Naive B cell (primary cell): ENCODE results near the gene NAA40. TPM values are rescaled to one million over a fixed set of nuclear protein-coding genes. Genes with fewer than 3 reads are reported as not detected.

Source experiments
- ATAC-seq, 2 donors: fragments of 150-1000 bp; cut with Tn5 transposase; 2 replicates each; pipeline ENCODE4 v1.10.0; 2021; ENCODE audit warnings: low read depth in 2 of 2, mild to moderate bottlenecking in 2 of 2, moderate library complexity in 2 of 2
- DNase-seq: peaks from one replicate; pipeline ENCODE4 v3.0.0; 2022
- H3K27ac Mint-ChIP-seq, 6 donors: one replicate each; pipeline ENCODE4 v1.8.0; 2020 to 2022; ENCODE audit warnings: mild to moderate bottlenecking in 6 of 6, mixed read lengths in 6 of 6, moderate library complexity in 5 of 6, inconsistent platforms in 2 of 6
- H3K27me3 Mint-ChIP-seq, 3 donors: one replicate each; pipeline ENCODE4 v1.8.0; 2021 to 2022; ENCODE audit warnings: mixed read lengths in 3 of 3, mild to moderate bottlenecking in 1 of 3
- H3K36me3 Mint-ChIP-seq, 2 donors: one replicate each; pipeline ENCODE4 v1.8.0; 2020 to 2022; ENCODE audit warnings: mixed read lengths in 2 of 2, inconsistent platforms in 1 of 2, mild to moderate bottlenecking in 1 of 2
- H3K4me1 Mint-ChIP-seq, 3 donors: one replicate each; pipeline ENCODE4 v1.8.0; 2020 to 2022; ENCODE audit warnings: mixed read lengths in 3 of 3, inconsistent platforms in 1 of 3, mild to moderate bottlenecking in 1 of 3, moderate library complexity in 1 of 3
- H3K4me3 Mint-ChIP-seq, 8 donors: one replicate each; pipeline ENCODE4 v1.8.0; 2020 to 2022; ENCODE audit warnings: mild to moderate bottlenecking in 8 of 8, mixed read lengths in 8 of 8, moderate library complexity in 8 of 8, inconsistent platforms in 2 of 8
- H3K9me3 Mint-ChIP-seq, 7 donors: one replicate each; pipeline ENCODE4 v1.8.0; 2020 to 2022; ENCODE audit warnings: mixed read lengths in 7 of 7, mild to moderate bottlenecking in 5 of 7, inconsistent platforms in 2 of 7, moderate library complexity in 1 of 7
- polyA plus RNA-seq, 6 donors: library from polyadenylated mRNA; unstranded; fragments of 300-500 nt; fragmentation: Illumina TruSeq; gene quantifications; one replicate each; pipeline ENCODE4 v1.2.3, GENCODE V29; 2021; ENCODE audit warnings: low read depth in 6 of 6

Gene NAA40
- polyA plus RNA-seq, 6 donors from 2014 or later = 8.2 to 18.4 (median 11.8) TPM

GRCh38 chr11:63931045-63931444 is 7.8 kb upstream of the NAA40 start:
- no peak overlapping the region for H3K27ac Mint-ChIP-seq
- H3K9me3 Mint-ChIP-seq = no peaks in the 10 kb centered on the region
- H3K27me3 Mint-ChIP-seq = peaks cover 7 to 17% (median 11%) of the 10 kb centered on the region in 3 donors
- H3K4me3 Mint-ChIP-seq = peak overlapping the region in 2 of 8 donors; percentile 9 to 65
- no peaks in the 10 kb centered on the region for H3K36me3 Mint-ChIP-seq
- peaks cover 0 to 3% (median 0%) of the 10 kb centered on the region in 3 donors for H3K4me1 Mint-ChIP-seq
- no peak for DNase-seq
- no peak for ATAC-seq

GRCh38 chr11:63931876-63932275 is 6.9 kb upstream of the NAA40 start:
- Mint-ChIP-seq H3K36me3 (no peaks in the 10 kb centered on the region), H3K9me3 (no peaks in the 10 kb centered on the region), H3K27me3 (peaks cover 6 to 16% (median 11%) of the 10 kb centered on the region in 3 donors), H3K27ac (peak overlapping the region in 1 of 6 donors; percentile 80), H3K4me3 (no peak overlapping the region), H3K4me1 (peaks cover 0 to 4% (median 0%) of the 10 kb centered on the region in 3 donors)
- DNase-seq (no peak), ATAC-seq (no peak)

- H3K36me3 Mint-ChIP-seq = no peaks in the 10 kb centered on the region
- ATAC-seq (no peak), DNase-seq (no peak)
- H3K27me3 Mint-ChIP-seq = peaks cover 0 to 6% (median 2%) of the 10 kb centered on the region in 3 donors
- no peaks in the 10 kb centered on the region for H3K9me3 Mint-ChIP-seq
- peak overlapping the region in 1 of 8 donors; percentile 61 for H3K4me3 Mint-ChIP-seq
- H3K27ac Mint-ChIP-seq = no peak overlapping the region
- H3K4me1 Mint-ChIP-seq = peaks cover 5 to 8% (median 7%) of the 10 kb centered on the region in 3 donors
Observed at GRCh38 chr11:63933459-63933858, 5.3 kb upstream of the NAA40 start.

GRCh38 chr11:63937713-63938478 is 906 bp upstream of the NAA40 start:
- Mint-ChIP-seq H3K36me3 (no peaks in the 10 kb centered on the region), H3K27ac (peak overlapping the region in 5 of 6 donors; percentile 81 to 95 (median 92)), H3K9me3 (no peaks in the 10 kb centered on the region), H3K4me3 (peak overlapping the region; percentile 78 to 94 (median 90)), H3K4me1 (peaks cover 30 to 36% (median 35%) of the 10 kb centered on the region in 3 donors), H3K27me3 (no peaks in the 10 kb centered on the region)
- peak; percentile 7 to 15 for ATAC-seq
- DNase-seq = no peak

GRCh38 chr11:63939397-63939891 is 642 bp downstream of the NAA40 start:
- no peaks in the 10 kb centered on the region for H3K27me3 Mint-ChIP-seq
- no peaks in the 10 kb centered on the region for H3K36me3 Mint-ChIP-seq
- H3K27ac Mint-ChIP-seq = peak overlapping the region; percentile 76 to 97 (median 83)
- H3K4me3 Mint-ChIP-seq = peak overlapping the region; percentile 78 to 94 (median 91)
- H3K9me3 Mint-ChIP-seq = no peaks in the 10 kb centered on the region
- peaks cover 36 to 49% (median 47%) of the 10 kb centered on the region in 3 donors for H3K4me1 Mint-ChIP-seq
- ATAC-seq (no peak), DNase-seq (no peak)

DNA sequence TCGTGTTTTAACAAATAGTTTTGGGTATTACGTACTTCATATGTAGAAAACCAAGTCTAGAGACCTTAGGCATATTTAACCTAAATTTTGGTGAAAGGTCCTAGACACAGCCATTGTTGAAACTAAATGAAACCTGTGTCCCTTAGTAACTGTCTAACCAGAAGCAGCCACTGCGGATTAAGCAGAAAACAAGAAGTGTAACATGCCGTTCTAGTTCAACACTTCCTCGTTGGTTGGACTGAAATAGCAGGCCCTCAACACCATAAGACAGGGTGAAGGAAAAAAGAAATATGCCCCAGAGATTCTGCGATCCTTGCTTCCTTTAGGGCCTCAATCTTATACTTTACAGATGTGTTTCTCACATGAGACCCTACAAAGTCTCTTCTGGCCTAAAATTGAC is 2.0 kb downstream of the NAA40 start:
- Mint-ChIP-seq H3K27me3 (no peaks in the 10 kb centered on the region), H3K4me1 (peaks cover 36 to 49% (median 47%) of the 10 kb centered on the region in 3 donors), H3K9me3 (no peaks in the 10 kb centered on the region), H3K36me3 (no peaks in the 10 kb centered on the region), H3K4me3 (peak overlapping the region; percentile 35 to 93 (median 90)), H3K27ac (peak overlapping the region; percentile 59 to 93 (median 89))
- DNase-seq (peak; percentile 49), ATAC-seq (peak; percentile 29 to 38)

DNA sequence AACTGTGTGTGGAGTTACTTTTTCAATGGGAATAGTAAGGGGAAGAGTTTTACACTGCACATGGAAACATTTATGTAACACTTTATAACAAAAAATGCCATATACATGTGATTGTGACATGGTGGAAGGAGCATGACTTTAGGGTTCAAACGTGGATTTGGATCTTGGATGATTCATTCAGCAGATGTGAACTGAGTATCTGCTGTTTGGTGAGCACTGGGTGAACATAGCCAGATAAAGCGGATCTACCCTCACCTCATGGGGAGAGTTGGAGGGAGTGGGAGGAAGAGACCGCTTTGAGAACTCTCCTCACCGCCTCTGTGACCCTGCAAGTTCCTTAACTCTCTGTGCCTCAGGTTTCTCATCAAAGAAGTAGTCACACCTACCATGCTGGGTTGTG is 3.1 kb downstream of the NAA40 start:
- H3K4me3 Mint-ChIP-seq = peak overlapping the region in 1 of 8 donors; percentile 88
- H3K27ac Mint-ChIP-seq = peak overlapping the region in 5 of 6 donors; percentile 34 to 89 (median 64)
- DNase-seq (no peak), ATAC-seq (no peak)
- H3K4me1 Mint-ChIP-seq = peaks cover 33 to 49% (median 47%) of the 10 kb centered on the region in 3 donors
- H3K36me3 Mint-ChIP-seq = no peaks in the 10 kb centered on the region
- no peaks in the 10 kb centered on the region for H3K9me3 Mint-ChIP-seq
- H3K27me3 Mint-ChIP-seq = no peaks in the 10 kb centered on the region

DNA sequence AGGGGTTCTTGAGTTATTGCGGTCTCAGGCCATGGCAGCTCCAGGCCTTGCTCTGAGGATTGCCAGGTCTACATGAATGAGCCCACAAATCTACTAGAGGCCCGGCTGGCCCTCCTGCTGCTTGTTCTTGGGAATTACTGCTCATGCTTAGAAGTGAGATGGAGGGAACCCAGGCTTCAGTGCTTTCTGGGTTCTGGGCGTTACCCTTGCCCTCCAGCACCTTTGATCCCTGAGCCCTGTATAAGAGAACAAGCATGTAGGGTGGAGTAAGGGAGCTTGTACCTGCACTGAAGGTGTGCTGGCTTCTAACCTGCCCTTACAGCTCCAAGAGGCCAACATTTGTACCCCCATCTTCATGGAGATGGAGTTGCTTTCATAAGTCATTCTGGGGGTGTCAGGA is 4.0 kb downstream of the NAA40 start:
- no peaks in the 10 kb centered on the region for H3K9me3 Mint-ChIP-seq
- DNase-seq (no peak), ATAC-seq (no peak)
- H3K27me3 Mint-ChIP-seq = no peaks in the 10 kb centered on the region
- peak overlapping the region in 1 of 6 donors; percentile 28 for H3K27ac Mint-ChIP-seq
- peaks cover 33 to 48% (median 47%) of the 10 kb centered on the region in 3 donors for H3K4me1 Mint-ChIP-seq
- peak overlapping the region in 3 of 8 donors; percentile 12 to 68 (median 30) for H3K4me3 Mint-ChIP-seq
- no peaks in the 10 kb centered on the region for H3K36me3 Mint-ChIP-seq

DNA sequence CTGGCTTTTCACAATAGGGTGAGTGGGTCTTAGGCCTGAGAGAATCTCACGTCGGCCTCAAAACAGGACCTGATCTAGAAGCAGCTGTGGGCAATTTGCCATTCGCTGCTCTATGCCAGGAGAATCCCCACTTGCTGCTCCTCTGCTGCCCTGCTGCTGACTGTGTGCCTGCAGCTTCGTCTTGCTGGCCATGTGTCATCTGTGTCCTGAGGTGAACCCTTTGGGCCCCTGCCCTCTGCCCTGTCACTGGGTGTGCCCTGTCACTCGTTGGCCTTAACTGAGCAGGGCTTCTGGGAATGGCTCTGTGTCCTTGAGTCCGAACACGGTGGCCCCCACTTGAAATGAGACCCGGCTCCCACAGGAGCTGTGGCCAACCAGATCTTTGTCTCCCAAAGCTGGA is 6.2 kb downstream of the NAA40 start:
- peaks cover 19 to 34% (median 32%) of the 10 kb centered on the region in 3 donors for H3K4me1 Mint-ChIP-seq
- H3K36me3 Mint-ChIP-seq = no peaks in the 10 kb centered on the region
- DNase-seq (no peak), ATAC-seq (no peak)
- H3K4me3 Mint-ChIP-seq = peak overlapping the region in 1 of 8 donors; percentile 15
- H3K9me3 Mint-ChIP-seq = no peaks in the 10 kb centered on the region
- H3K27me3 Mint-ChIP-seq = no peaks in the 10 kb centered on the region
- peak overlapping the region in 1 of 6 donors; percentile 57 for H3K27ac Mint-ChIP-seq

DNA sequence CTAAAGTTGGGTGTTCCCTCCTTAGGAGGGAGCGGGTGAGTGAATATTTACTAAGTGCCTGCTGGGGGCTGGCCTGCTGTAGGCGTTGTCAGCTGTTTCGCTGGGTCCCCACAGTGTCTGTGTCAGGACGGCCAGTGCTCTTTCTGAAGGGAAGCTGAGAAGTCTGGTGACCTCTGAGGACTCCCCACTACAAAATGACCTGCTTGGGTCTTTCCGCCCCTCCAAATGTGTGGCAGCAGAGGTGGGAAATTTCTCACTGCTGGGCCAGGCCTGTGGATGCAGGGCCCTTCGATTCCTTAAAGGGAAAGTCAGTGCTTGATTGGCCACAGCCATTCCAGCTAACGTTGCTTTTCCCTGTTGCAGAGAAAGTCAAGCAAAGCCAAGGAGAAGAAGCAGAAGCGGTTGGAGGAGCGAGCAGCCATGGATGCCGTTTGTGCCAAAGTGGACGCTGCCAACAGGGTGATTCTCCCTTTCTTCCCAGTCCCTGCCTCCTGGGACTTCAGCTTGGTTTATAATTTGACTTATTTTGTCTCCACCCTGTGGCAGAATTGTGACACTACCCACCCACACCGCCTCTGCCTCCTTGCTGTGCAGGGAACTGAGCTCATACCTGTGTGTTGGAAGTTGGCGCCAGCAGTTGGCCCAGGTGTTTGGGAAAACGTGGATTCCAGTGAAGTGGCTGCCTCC is 6.8 kb downstream of the NAA40 start:
- Mint-ChIP-seq H3K4me3 (peak overlapping the region in 1 of 8 donors; percentile 3), H3K27me3 (no peaks in the 10 kb centered on the region), H3K9me3 (no peaks in the 10 kb centered on the region), H3K36me3 (no peaks in the 10 kb centered on the region), H3K4me1 (peaks cover 14 to 28% (median 26%) of the 10 kb centered on the region in 3 donors), H3K27ac (no peak overlapping the region)
- DNase-seq (peak; percentile 35), ATAC-seq (peak; percentile 48 to 65)

DNA sequence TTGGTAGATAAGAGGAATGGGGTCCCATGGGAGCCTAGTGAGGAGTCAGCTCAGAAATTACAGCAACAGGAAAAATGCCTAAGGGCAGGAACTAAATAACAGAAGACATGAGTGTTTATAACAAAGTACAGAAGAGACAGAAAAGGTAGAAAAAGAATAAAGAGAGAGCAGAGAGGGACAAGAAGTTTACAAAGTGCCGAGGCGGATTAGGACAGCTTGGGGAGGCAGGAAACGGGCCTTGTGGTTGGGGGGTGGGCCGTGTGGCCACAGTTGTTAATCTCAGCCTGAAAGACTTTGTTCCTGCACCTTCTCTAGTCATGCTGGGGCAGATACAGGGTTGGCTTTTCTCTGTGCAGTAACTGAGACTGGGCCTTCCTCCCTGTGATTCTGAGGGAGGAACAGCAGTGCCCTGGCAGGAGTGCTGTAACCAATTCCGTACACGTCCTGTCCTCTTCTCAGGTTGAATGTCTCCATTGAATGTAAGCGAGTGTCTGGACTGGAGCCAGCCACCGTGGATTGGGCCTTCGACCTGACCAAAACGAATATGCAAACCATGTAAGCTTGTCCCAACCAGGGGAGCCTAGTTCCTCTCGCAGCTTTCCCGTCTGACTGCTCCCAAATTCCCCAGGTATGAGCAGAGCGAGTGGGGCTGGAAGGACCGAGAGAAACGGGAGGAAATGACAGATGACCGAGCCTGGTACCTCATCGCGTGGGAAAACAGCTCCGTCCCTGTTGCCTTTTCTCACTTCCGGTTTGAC is 13.2 kb downstream of the NAA40 start:
- DNase-seq = no peak
- peaks cover 9 to 10% of the 10 kb centered on the region in 2 donors for H3K36me3 Mint-ChIP-seq

DNA sequence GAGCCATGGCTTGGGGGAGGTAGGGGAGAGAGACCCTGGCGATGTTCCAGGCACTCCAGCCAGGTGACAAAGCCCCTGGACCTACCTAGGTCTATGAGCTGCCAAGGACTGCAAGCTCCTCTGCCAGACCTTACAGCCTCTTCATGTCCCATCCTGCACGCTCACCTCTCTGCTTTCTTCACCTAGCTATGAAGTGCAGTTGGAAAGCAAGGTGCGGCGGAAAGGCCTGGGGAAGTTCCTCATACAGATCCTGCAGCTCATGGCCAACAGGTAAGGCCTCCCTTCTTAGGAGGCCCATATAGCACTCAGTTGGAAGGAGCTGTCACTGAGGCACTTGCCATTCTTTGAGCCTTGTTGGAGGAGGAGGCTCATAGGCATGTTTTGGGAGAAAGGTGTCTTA is 13.8 kb downstream of the NAA40 start:
- Mint-ChIP-seq H3K27ac (peak overlapping the region in 2 of 6 donors; percentile 24 to 32), H3K4me3 (no peak overlapping the region), H3K9me3 (no peaks in the 10 kb centered on the region), H3K4me1 (peaks cover 6 to 11% (median 10%) of the 10 kb centered on the region in 3 donors), H3K27me3 (no peaks in the 10 kb centered on the region), H3K36me3 (peaks cover 9 to 10% of the 10 kb centered on the region in 2 donors)
- DNase-seq (no peak), ATAC-seq (no peak)

More for the DNA sequence above, 13.2 kb downstream of the NAA40 start:
- Mint-ChIP-seq H3K4me1 (peaks cover 6 to 11% (median 10%) of the 10 kb centered on the region in 3 donors), H3K27me3 (no peaks in the 10 kb centered on the region), H3K9me3 (no peaks in the 10 kb centered on the region), H3K4me3 (peak overlapping the region in 1 of 8 donors; percentile 59), H3K27ac (peak overlapping the region; percentile 24 to 87 (median 76))
- ATAC-seq = no peak

GRCh38 chr11:63958008-63958407 is 19.2 kb downstream of the NAA40 start:
- no peak for ATAC-seq
- Mint-ChIP-seq H3K4me3 (no peak overlapping the region), H3K27me3 (no peaks in the 10 kb centered on the region), H3K27ac (no peak overlapping the region), H3K36me3 (peaks cover 9 to 10% of the 10 kb centered on the region in 2 donors), H3K4me1 (peaks cover 0 to 4% (median 0%) of the 10 kb centered on the region in 3 donors), H3K9me3 (no peaks in the 10 kb centered on the region)
- DNase-seq = no peak
